Smooth muscle cell (in vitro differentiated cells): ENCODE results near the gene SYNDIG1. TPM values are rescaled to one million over a fixed set of nuclear protein-coding genes. Genes with fewer than 3 reads are reported as not detected.

Source experiments
- DNase-seq: peaks from one replicate; lab custom pipeline; 2025; ENCODE audit not compliant: unreplicated experiment; lab: John Stamatoyannopoulos, UW
- H2AFZ ChIP-seq: fragments of 200-600 bp; sonication (generic); 2 replicates; pipeline ENCODE4 v1.6.0; 2016; ENCODE audit warnings: antibody characterized with exemption, low read depth, mild to moderate bottlenecking
- H3F3A ChIP-seq: fragments of 200-600 bp; sonication (generic); 2 replicates; pipeline ENCODE4 v1.6.0; 2017; ENCODE audit warnings: antibody characterized with exemption, low read depth
- H3K27ac ChIP-seq: fragments of 200-600 bp; sonication (generic); 2 replicates; pipeline ENCODE4 v1.5.1; 2016; ENCODE audit warnings: low read depth, mild to moderate bottlenecking
- H3K27me3 ChIP-seq: fragments of 200-600 bp; sonication (generic); 2 replicates; pipeline ENCODE4 v1.6.1; 2016; ENCODE audit warnings: low read depth, mild to moderate bottlenecking
- H3K36me3 ChIP-seq: fragments of 200-600 bp; sonication (generic); 2 replicates; pipeline ENCODE4 v1.5.1; 2016; ENCODE audit warnings: low read depth
- H3K4me1 ChIP-seq: fragments of 200-600 bp; sonication (generic); 2 replicates; pipeline ENCODE4 v1.5.1; 2016; ENCODE audit warnings: low read depth
- H3K4me2 ChIP-seq: fragments of 200-600 bp; sonication (generic); 2 replicates; pipeline ENCODE4 v1.6.0; 2016; ENCODE audit warnings: mild to moderate bottlenecking
- H3K4me3 ChIP-seq: fragments of 200-600 bp; sonication (generic); 2 replicates; pipeline ENCODE4 v1.5.1; 2016; ENCODE audit warnings: mild to moderate bottlenecking
- H3K79me2 ChIP-seq: fragments of 200-600 bp; sonication (generic); 2 replicates; pipeline ENCODE4 v1.6.0; 2016; ENCODE audit warnings: low read depth, mild to moderate bottlenecking
- H3K9ac ChIP-seq: fragments of 200-600 bp; sonication (generic); 2 replicates; pipeline ENCODE4 v1.6.0; 2016; ENCODE audit warnings: low read depth
- H3K9me3 ChIP-seq: fragments of 200-600 bp; sonication (generic); replicated peaks from 2 replicates; pipeline ENCODE4 v1.5.1; 2016; ENCODE audit warnings: low read depth
- H4K20me1 ChIP-seq: fragments of 200-600 bp; sonication (generic); 2 replicates; pipeline ENCODE4 v1.6.0; 2016; ENCODE audit warnings: low read depth
- CTCF ChIP-seq: fragments of 200-600 bp; sonication (generic); IDR thresholded peaks from 2 replicates; pipeline ENCODE4 v1.5.1; 2017; ENCODE audit warnings: borderline replicate concordance, mild to moderate bottlenecking, antibody characterized with exemption; ENCODE audit not compliant: insufficient read depth, poor library complexity, severe bottlenecking
- WGBS: methylation state at CpG from one replicate; pipeline ENCODE4 v1.1.7; 2016; ENCODE audit warnings: low lambda C conversion rate; 5-methylcytosine and 5-hydroxymethylcytosine counted together
- polyA plus RNA-seq: library from polyadenylated mRNA; unstranded; fragments of >200 nt; fragmentation: Nextera tagmentation; extraction: Ambion mirVana; gene quantifications from 2 replicates; pipeline ENCODE4 v1.2.1, GENCODE V29; 2016
- total RNA-seq: library from RNA; depleted of rRNA; stranded (reverse); fragments of >200 nt; gene quantifications from 2 replicates; pipeline ENCODE4 v1.2.3, GENCODE V29; 2014

SYNDIG1 gene
- total and polyA plus RNA-seq, 2 experiments from 2014 or later, result 1.8 to 2.2 TPM

- Histone ChIP-seq H3F3A (no peaks in the 10 kb centered on the region), H3K27me3 (no peaks in the 10 kb centered on the region), H3K36me3 (no peaks in the 10 kb centered on the region), H2AFZ (no peak overlapping the region), H3K9me3 (no peaks in the 10 kb centered on the region), H3K4me3 (no peak overlapping the region), H3K79me2 (no peaks in the 10 kb centered on the region), H3K27ac (no peak overlapping the region), H4K20me1 (no peaks in the 10 kb centered on the region), H3K4me1 (no peaks in the 10 kb centered on the region), H3K4me2 (no peak overlapping the region), H3K9ac (no peak overlapping the region)
- no peak for DNase-seq
- WGBS, result 92% methylated on average over 6 of the region's 6 CpGs
- no peak for TF ChIP-seq CTCF
Observed at GRCh38 chr20:24659835-24660234, 190.4 kb downstream of the SYNDIG1 start.

- H3K27ac ChIP-seq, result no peak overlapping the region
- no peak overlapping the region for H3K9ac ChIP-seq
- H3K4me1 ChIP-seq, result no peaks in the 10 kb centered on the region
- TF ChIP-seq CTCF, result no peak
- no peaks in the 10 kb centered on the region for H3K9me3 ChIP-seq
- no peaks in the 10 kb centered on the region for H3K79me2 ChIP-seq
- no peak overlapping the region for H2AFZ ChIP-seq
- H3K36me3 ChIP-seq, result no peaks in the 10 kb centered on the region
- no peaks in the 10 kb centered on the region for H3F3A ChIP-seq
- H4K20me1 ChIP-seq, result no peaks in the 10 kb centered on the region
- H3K27me3 ChIP-seq, result no peaks in the 10 kb centered on the region
- no peak for DNase-seq
- no peak overlapping the region for H3K4me2 ChIP-seq
- WGBS, result over 99% methylated on average over 8 of the region's 8 CpGs
- H3K4me3 ChIP-seq, result no peak overlapping the region
Observed at GRCh38 chr20:24660651-24661050, 191.2 kb downstream of the SYNDIG1 start.

- no peaks in the 10 kb centered on the region for H3K79me2 ChIP-seq
- WGBS, result 0% methylated on average over 1 of the region's 1 CpG
- TF ChIP-seq CTCF, result no peak
Observed at GRCh38 chr20:24661255-24661654, 191.8 kb downstream of the SYNDIG1 start.

GRCh38 chr20:24662322-24662721 is 192.9 kb downstream of the SYNDIG1 start:
- DNase-seq, result no peak
- no peak overlapping the region for H3K4me2 ChIP-seq
- H3K4me1 ChIP-seq, result no peaks in the 10 kb centered on the region

More at GRCh38 chr20:24661255-24661654, 191.8 kb downstream of the SYNDIG1 start:
- no peaks in the 10 kb centered on the region for H3K4me1 ChIP-seq
- no peak overlapping the region for H3K9ac ChIP-seq
- H3K4me3 ChIP-seq, result no peak overlapping the region
- no peaks in the 10 kb centered on the region for H4K20me1 ChIP-seq
- H3K36me3 ChIP-seq, result no peaks in the 10 kb centered on the region
- no peak overlapping the region for H3K4me2 ChIP-seq
- no peaks in the 10 kb centered on the region for H3F3A ChIP-seq
- H3K27me3 ChIP-seq, result no peaks in the 10 kb centered on the region
- H2AFZ ChIP-seq, result no peak overlapping the region
- H3K9me3 ChIP-seq, result no peaks in the 10 kb centered on the region
- DNase-seq, result no peak
- H3K27ac ChIP-seq, result no peak overlapping the region

More at GRCh38 chr20:24662322-24662721, 192.9 kb downstream of the SYNDIG1 start:
- no peak overlapping the region for H3K9ac ChIP-seq
- no peaks in the 10 kb centered on the region for H3K9me3 ChIP-seq
- no peaks in the 10 kb centered on the region for H3K36me3 ChIP-seq
- H3K27me3 ChIP-seq, result no peaks in the 10 kb centered on the region
- no peak overlapping the region for H2AFZ ChIP-seq
- H3K27ac ChIP-seq, result no peak overlapping the region
- no peaks in the 10 kb centered on the region for H3K79me2 ChIP-seq
- no peaks in the 10 kb centered on the region for H4K20me1 ChIP-seq
- 97% methylated on average over 8 of the region's 8 CpGs for WGBS
- no peaks in the 10 kb centered on the region for H3F3A ChIP-seq
- TF ChIP-seq CTCF, result no peak
- no peak overlapping the region for H3K4me3 ChIP-seq
